ENCODE results near the gene F12.

The F12 gene

GRCh38 chr5:177409043-177409801 is at the start of gene F12:
Gene F12, minus strand, starts transcription at chr5:177409564. Its CDS starts 37 bp downstream, at chr5:177409527.
- H3K27ac ChIP-seq: no peak within 1 kb of the TSS
- TF ChIP-seq CTCF (conservative IDR thresholded peaks at IDR 0.05): no peak

GRCh38 chr5:177458912-177459350 is 49.6 kb upstream of the F12 start:
- no peak for TF ChIP-seq CTCF (conservative IDR thresholded peaks at IDR 0.05)

GRCh38 chr5:177457852-177458681 is 48.7 kb upstream of the F12 start:
- TF ChIP-seq CTCF (conservative IDR thresholded peaks at IDR 0.05): peak; percentile 10; the same call in 1 of the 2 replicates
- no peak overlapping the region for H3K27ac ChIP-seq

More at GRCh38 chr5:177458912-177459350, 49.6 kb upstream of the F12 start:
- H3K27ac ChIP-seq: no peak overlapping the region

- TF ChIP-seq CTCF (conservative IDR thresholded peaks at IDR 0.05): peak; percentile 68
- peak overlapping the region; percentile 99 for H3K27ac ChIP-seq
Observed at GRCh38 chr5:177456976-177457851, 47.9 kb upstream of the F12 start.

GRCh38 chr5:177456591-177456964 is 47.2 kb upstream of the F12 start:
- H3K27ac ChIP-seq: peak overlapping the region; percentile 99

More at GRCh38 chr5:177456591-177456964, 47.2 kb upstream of the F12 start:
- TF ChIP-seq CTCF (conservative IDR thresholded peaks at IDR 0.05): peak; percentile 74
